Astrocyte (in vitro differentiated cells and primary cell): ENCODE data around the gene LAMA3. TPM values are rescaled to one million over a fixed set of nuclear protein-coding genes. Genes with fewer than 3 reads are reported as not detected.
A peak's percentile ranks its signal among the peaks of the same experiment; 100 is the strongest.

Experiments used
- DNase-seq: peaks from one replicate; pipeline ENCODE4 v3.0.0-alpha.2; 2010; ENCODE audit warnings: low read depth
- FAIRE-seq: peaks from 2 replicates; lab custom pipeline; 2011; peaks lifted over from hg19 to GRCh38; lab: Jason Lieb, UNC
- H2AFZ ChIP-seq: 2 replicates; pipeline ENCODE4 v1.6.0; 2012; ENCODE audit warnings: low read depth, low read length, inconsistent platforms
- H3K27ac ChIP-seq: 2 replicates; pipeline ENCODE4 v1.5.1; 2011; ENCODE audit warnings: low read depth, low read length, inconsistent platforms
- H3K27me3 ChIP-seq: 2 replicates; pipeline ENCODE4 v1.6.0; 2011; ENCODE audit warnings: low read length, inconsistent platforms; ENCODE audit not compliant: insufficient read depth
- H3K36me3 ChIP-seq: 2 replicates; pipeline ENCODE4 v1.5.1; 2011; ENCODE audit warnings: low read length, inconsistent platforms; ENCODE audit not compliant: insufficient read depth
- H3K4me1 ChIP-seq: 2 replicates; pipeline ENCODE4 v1.5.1; 2011; ENCODE audit warnings: low read length, inconsistent platforms; ENCODE audit not compliant: insufficient read depth
- H3K4me2 ChIP-seq: 2 replicates; pipeline ENCODE4 v1.6.0; 2012; ENCODE audit warnings: low read length, inconsistent platforms
- H3K4me3 ChIP-seq: 2 replicates; pipeline ENCODE4 v1.5.1; 2011; ENCODE audit warnings: low read depth, mild to moderate bottlenecking, low read length, inconsistent platforms; ENCODE audit not compliant: insufficient read depth
- H3K79me2 ChIP-seq: 2 replicates; pipeline ENCODE4 v1.6.0; 2012; ENCODE audit warnings: mild to moderate bottlenecking, low read length, inconsistent platforms; ENCODE audit not compliant: insufficient read depth
- H3K9ac ChIP-seq: 2 replicates; pipeline ENCODE4 v1.6.0; 2012; ENCODE audit warnings: mild to moderate bottlenecking, low read length, inconsistent platforms
- H3K9me3 ChIP-seq: 2 replicates; pipeline ENCODE4 v1.5.1; 2012; ENCODE audit warnings: low read depth, mild to moderate bottlenecking, low read length, inconsistent platforms; ENCODE audit not compliant: insufficient read depth
- H4K20me1 ChIP-seq: 2 replicates; pipeline ENCODE4 v1.6.0; 2012; ENCODE audit warnings: low read length, inconsistent platforms; ENCODE audit not compliant: insufficient read depth
- H3K27ac Mint-ChIP-seq: one replicate; pipeline ENCODE4 v1.8.0; 2021; ENCODE audit warnings: mild to moderate bottlenecking, mixed read lengths; ENCODE audit not compliant: unreplicated experiment
- H3K27me3 Mint-ChIP-seq: one replicate; pipeline ENCODE4 v1.8.0; 2021; ENCODE audit warnings: low read depth, mixed read lengths; ENCODE audit not compliant: unreplicated experiment
- H3K36me3 Mint-ChIP-seq: one replicate; pipeline ENCODE4 v1.8.0; 2021; ENCODE audit warnings: low read depth, mixed read lengths; ENCODE audit not compliant: unreplicated experiment
- H3K4me1 Mint-ChIP-seq: one replicate; pipeline ENCODE4 v1.8.0; 2021; ENCODE audit warnings: low read depth, mixed read lengths; ENCODE audit not compliant: unreplicated experiment
- H3K4me3 Mint-ChIP-seq: one replicate; pipeline ENCODE4 v1.8.0; 2021; ENCODE audit warnings: mild to moderate bottlenecking, moderate library complexity, mixed read lengths; ENCODE audit not compliant: unreplicated experiment
- H3K9me3 Mint-ChIP-seq: one replicate; pipeline ENCODE4 v1.8.0; 2021; ENCODE audit warnings: mild to moderate bottlenecking, mixed read lengths; ENCODE audit not compliant: unreplicated experiment
- EZH2 ChIP-seq: IDR thresholded peaks from 2 replicates; pipeline ENCODE4 v1.6.1; 2012; ENCODE audit warnings: mild to moderate bottlenecking, low read length, inconsistent platforms; ENCODE audit not compliant: insufficient read depth
- total RNA-seq: library from RNA; stranded (reverse); gene quantifications from 2 replicates; pipeline ENCODE4 v1.2.1, GENCODE V29; 2021
- TF ChIP-seq, protein P1 (sequence below): IDR thresholded peaks from 2 replicates; pipeline ENCODE4 v1.5.1; 2011; ENCODE audit warnings: low read depth, mild to moderate bottlenecking, inconsistent platforms, low read length, moderate library complexity; ENCODE audit not compliant: insufficient read depth

The LAMA3 gene
- total RNA-seq, 1 donor from 2014 or later, result 0.86 TPM

DNA sequence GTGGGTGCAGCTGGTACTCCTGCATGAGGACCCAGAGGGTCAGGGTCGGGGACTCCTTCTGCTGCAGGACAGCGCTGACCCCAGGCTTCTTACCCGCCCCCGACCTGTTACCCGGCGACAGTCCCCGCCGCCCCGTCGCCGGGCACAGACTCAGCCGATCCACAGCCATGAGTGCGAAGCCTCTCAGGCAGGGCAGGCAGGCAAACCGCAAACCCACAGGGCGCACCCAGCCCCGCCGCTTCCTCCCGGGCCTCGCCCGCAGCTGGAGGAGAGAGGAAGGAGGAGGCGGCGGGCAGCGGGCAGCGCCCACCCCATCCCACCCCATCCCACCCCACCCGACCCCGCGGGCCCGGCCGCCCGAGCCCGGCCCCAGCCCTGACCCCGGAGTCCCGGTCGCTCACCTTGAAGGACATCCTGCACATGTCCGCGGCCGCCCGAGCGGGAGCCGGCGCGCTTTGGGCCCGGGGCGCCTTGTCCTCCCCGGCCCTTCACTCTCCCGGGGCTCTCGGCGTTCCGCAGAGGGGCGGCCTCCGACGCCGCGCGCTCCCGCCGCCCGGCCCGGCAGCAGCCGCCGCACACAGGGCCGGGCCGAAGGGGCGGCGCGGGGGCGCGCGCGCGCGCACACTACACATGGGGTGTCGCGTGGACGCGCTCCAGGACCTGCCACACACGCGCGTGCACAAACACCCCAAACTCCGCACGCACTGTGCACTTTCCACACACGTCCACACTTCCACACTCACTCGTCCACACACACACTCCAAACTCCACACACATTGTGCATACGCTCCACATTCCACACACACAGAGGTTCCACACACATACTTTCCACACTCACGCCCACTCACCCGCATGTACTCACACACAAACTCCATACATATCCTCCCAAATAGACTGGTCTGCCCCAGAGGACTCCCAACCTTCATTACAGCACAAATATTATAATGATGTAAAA is 26.7 kb upstream of the LAMA3 start, which contains the start of gene ANKRD29:
Gene ANKRD29 (minus strand): TSS at position 603 of the 955 bp plus-strand sequence. CDS start 181 bp downstream, at position 422.
- H3K9me3 Mint-ChIP-seq, result peaks cover 2% of the 10 kb centered on the region
- peak within 1 kb of the TSS; percentile 75 for H2AFZ ChIP-seq

DNA sequence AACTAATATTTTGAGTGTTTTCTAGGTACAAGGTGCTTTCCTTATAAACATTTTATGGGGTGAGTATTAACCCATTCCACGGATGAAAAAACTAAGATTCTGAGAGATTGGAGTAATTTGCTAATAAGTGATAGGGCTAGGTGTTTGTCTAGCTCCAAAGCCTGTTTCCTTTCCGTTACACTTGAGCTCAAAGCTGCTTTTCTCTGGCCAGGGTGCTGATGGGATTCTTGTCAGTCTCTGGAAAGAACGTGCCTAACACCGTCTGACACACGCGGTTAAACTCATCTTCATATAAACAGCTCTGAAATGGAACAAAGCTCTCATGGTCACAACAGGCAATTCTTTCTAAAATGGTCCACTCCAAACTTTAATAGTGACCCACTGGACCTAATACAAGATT is 24.6 kb upstream of the LAMA3 start:
- H3K9me3 ChIP-seq, result no peaks in the 10 kb centered on the region
- Mint-ChIP-seq H3K4me3 (no peak overlapping the region), H3K27me3 (peaks cover 53% of the 10 kb centered on the region), H3K36me3 (no peaks in the 10 kb centered on the region), H3K27ac (no peak overlapping the region), H3K9me3 (no peaks in the 10 kb centered on the region), H3K4me1 (peaks cover 2% of the 10 kb centered on the region)
- H3K36me3 ChIP-seq, result no peaks in the 10 kb centered on the region
- TF ChIP-seq, protein P1, sequence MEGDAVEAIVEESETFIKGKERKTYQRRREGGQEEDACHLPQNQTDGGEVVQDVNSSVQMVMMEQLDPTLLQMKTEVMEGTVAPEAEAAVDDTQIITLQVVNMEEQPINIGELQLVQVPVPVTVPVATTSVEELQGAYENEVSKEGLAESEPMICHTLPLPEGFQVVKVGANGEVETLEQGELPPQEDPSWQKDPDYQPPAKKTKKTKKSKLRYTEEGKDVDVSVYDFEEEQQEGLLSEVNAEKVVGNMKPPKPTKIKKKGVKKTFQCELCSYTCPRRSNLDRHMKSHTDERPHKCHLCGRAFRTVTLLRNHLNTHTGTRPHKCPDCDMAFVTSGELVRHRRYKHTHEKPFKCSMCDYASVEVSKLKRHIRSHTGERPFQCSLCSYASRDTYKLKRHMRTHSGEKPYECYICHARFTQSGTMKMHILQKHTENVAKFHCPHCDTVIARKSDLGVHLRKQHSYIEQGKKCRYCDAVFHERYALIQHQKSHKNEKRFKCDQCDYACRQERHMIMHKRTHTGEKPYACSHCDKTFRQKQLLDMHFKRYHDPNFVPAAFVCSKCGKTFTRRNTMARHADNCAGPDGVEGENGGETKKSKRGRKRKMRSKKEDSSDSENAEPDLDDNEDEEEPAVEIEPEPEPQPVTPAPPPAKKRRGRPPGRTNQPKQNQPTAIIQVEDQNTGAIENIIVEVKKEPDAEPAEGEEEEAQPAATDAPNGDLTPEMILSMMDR, result no peak
- no peak for TF ChIP-seq EZH2
- no peak overlapping the region for H3K27ac ChIP-seq
- no peak overlapping the region for H2AFZ ChIP-seq
- no peak overlapping the region for H3K4me2 ChIP-seq
- H3K79me2 ChIP-seq, result no peaks in the 10 kb centered on the region
- no peak for FAIRE-seq
- no peak for DNase-seq
- H4K20me1 ChIP-seq, result no peaks in the 10 kb centered on the region
- peaks cover 4% of the 10 kb centered on the region for H3K4me1 ChIP-seq
- no peak overlapping the region for H3K9ac ChIP-seq
- no peak overlapping the region for H3K4me3 ChIP-seq
- peaks cover 51% of the 10 kb centered on the region for H3K27me3 ChIP-seq

More for the DNA sequence above, 26.7 kb upstream of the LAMA3 start, which contains the start of gene ANKRD29:
- Histone ChIP-seq H3K9ac (peak within 1 kb of the TSS; percentile 35), H4K20me1 (no peaks in the 10 kb centered on the region), H3K4me2 (peak within 1 kb of the TSS; percentile 97), H3K4me3 (peak within 1 kb of the TSS; percentile 57), H3K27ac (no peak within 1 kb of the TSS), H3K9me3 (no peaks in the 10 kb centered on the region), H3K27me3 (peaks cover 53% of the 10 kb centered on the region), H3K36me3 (no peaks in the 10 kb centered on the region), H3K79me2 (no peaks in the 10 kb centered on the region), H3K4me1 (peaks cover 4% of the 10 kb centered on the region)
- Mint-ChIP-seq H3K27ac (no peak within 1 kb of the TSS), H3K4me1 (peaks cover 5% of the 10 kb centered on the region), H3K27me3 (peaks cover 58% of the 10 kb centered on the region), H3K36me3 (no peaks in the 10 kb centered on the region), H3K4me3 (peak within 1 kb of the TSS; percentile 85)
- FAIRE-seq (no peak), DNase-seq (peak; percentile 22)
- no peak for TF ChIP-seq EZH2
- TF ChIP-seq, protein P1, result no peak
